Peyer's patch (tissue), 4 donors: Measurements from ENCODE around the gene SLC12A9.

Source experiments
- POLR2A ChIP-seq, 2 donors: fragments of 450-650 bp; IDR thresholded peaks; one replicate each; pipeline ENCODE4 v1.5.1; 2017; ENCODE audit warnings: antibody characterized with exemption in 2 of 2, mild to moderate bottlenecking in 2 of 2, moderate library complexity in 2 of 2
- TF ChIP-seq, protein P1 (sequence below), 6 experiments: fragments of 450-650 bp in 4 of 6; fragments of 200-600 bp in 2 of 6; sonication (generic) in 1 of 6; IDR thresholded peaks; one replicate each; pipeline ENCODE4 v1.5.1; 2017 to 2019; ENCODE audit warnings: antibody characterized with exemption in 6 of 6, mild to moderate bottlenecking in 3 of 6, moderate library complexity in 1 of 6

DNA sequence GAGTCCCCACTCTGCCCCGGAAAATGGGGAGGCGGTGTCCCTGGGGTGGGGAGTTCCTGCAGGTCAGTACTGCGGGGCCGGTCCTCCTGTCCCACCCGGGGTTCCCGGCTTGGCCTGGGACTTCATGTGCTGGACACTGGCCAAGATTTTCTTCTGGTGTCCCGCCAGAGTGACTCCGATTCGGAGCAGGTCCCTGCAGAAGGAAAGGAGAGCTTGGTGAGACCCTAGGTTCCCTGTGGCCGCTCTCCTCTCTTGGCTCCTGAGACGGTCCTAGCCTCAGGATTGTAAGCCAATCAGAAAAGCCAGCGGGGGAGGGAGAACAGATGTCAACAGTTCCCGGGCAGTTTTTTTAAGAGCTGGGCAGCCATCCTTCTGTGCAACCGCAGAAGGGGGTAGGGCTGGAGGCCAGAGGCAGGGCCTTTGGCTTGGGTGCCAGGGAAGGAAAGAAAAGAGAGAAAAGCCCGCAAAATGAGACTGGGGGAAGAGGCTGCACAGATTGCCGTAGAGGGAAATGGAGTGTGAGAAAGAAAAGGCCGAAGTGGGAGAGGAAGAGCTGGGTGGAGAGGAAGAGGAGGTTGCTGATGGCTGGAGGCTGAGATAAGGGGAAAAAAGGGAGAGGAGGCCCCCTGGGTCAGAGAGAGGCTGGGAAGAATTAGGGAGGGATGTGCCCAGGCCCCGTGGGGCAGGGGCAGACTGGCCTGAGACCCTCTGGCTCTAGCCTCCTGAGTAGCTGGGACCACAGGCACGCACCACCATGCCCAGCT is 48.9 kb upstream of the SLC12A9 start:
- TF ChIP-seq, protein P1, sequence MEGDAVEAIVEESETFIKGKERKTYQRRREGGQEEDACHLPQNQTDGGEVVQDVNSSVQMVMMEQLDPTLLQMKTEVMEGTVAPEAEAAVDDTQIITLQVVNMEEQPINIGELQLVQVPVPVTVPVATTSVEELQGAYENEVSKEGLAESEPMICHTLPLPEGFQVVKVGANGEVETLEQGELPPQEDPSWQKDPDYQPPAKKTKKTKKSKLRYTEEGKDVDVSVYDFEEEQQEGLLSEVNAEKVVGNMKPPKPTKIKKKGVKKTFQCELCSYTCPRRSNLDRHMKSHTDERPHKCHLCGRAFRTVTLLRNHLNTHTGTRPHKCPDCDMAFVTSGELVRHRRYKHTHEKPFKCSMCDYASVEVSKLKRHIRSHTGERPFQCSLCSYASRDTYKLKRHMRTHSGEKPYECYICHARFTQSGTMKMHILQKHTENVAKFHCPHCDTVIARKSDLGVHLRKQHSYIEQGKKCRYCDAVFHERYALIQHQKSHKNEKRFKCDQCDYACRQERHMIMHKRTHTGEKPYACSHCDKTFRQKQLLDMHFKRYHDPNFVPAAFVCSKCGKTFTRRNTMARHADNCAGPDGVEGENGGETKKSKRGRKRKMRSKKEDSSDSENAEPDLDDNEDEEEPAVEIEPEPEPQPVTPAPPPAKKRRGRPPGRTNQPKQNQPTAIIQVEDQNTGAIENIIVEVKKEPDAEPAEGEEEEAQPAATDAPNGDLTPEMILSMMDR (IDR thresholded peaks at IDR 0.05), result no peak
- no peak for TF ChIP-seq POLR2A (IDR thresholded peaks at IDR 0.05)
